HepG2 (cell line): ENCODE results near the gene MOK. TPM values are rescaled to one million over a fixed set of nuclear protein-coding genes. Genes with fewer than 3 reads are reported as not detected.

ENCODE experiments used
- ASH2L ChIP-seq: fragments of 300-600, 200-600 bp; sonication (generic); IDR thresholded peaks from 2 replicates; pipeline ENCODE4 v1.7.0; 2017; ENCODE audit warnings: low read depth, mild to moderate bottlenecking, moderate library complexity, mixed read lengths, low read length; ENCODE audit not compliant: insufficient read length
- KIAA2018 ChIP-seq: sonication (generic); formaldehyde crosslinking; IDR thresholded peaks from 2 replicates; pipeline ENCODE4 v1.5.0; 2020; ENCODE audit warnings: mild to moderate bottlenecking, missing genetic modification reagents, borderline replicate concordance
- MXI1 ChIP-seq: IDR thresholded peaks from 3 replicates; pipeline ENCODE4 v1.6.1; 2012; ENCODE audit warnings: low read depth, low read length, inconsistent platforms, borderline replicate concordance
- PHF20 ChIP-seq: sonication (generic); formaldehyde crosslinking; IDR thresholded peaks from 2 replicates; pipeline ENCODE4 v1.5.0; 2020; ENCODE audit warnings: mild to moderate bottlenecking, missing genetic modification reagents
- SOX5 ChIP-seq: IDR thresholded peaks from 2 replicates; pipeline ENCODE4 v1.6.1; 2016; ENCODE audit warnings: borderline replicate concordance
- TEAD3 ChIP-seq: optimal IDR thresholded peaks from 2 replicates; pipeline ENCODE3; 2016; ENCODE audit warnings: borderline replicate concordance
- ZC3H4 ChIP-seq: sonication (generic); formaldehyde crosslinking; IDR thresholded peaks from 2 replicates; pipeline ENCODE4 v1.4.0; 2020; ENCODE audit warnings: missing genetic modification reagents, borderline replicate concordance
- ZNF331 ChIP-seq: sonication (generic); formaldehyde crosslinking; IDR thresholded peaks from 2 replicates; pipeline ENCODE4 v1.4.0; 2020; ENCODE audit warnings: missing genetic modification reagents
- ZNF629 ChIP-seq: sonication (generic); formaldehyde crosslinking; conservative IDR thresholded peaks from 2 replicates; pipeline ENCODE4 v1.5.0; 2020; ENCODE audit warnings: missing genetic modification reagents
- ZNF652 ChIP-seq: IDR thresholded peaks from 2 replicates; pipeline ENCODE4 v1.6.1; 2016; ENCODE audit warnings: low read depth, borderline replicate concordance
- ZNF724P ChIP-seq: sonication (generic); formaldehyde crosslinking; IDR thresholded peaks from 2 replicates; pipeline ENCODE4 v1.8.0; 2022; ENCODE audit warnings: missing genetic modification reagents, borderline replicate concordance
- ZNF746 ChIP-seq: sonication (generic); formaldehyde crosslinking; IDR thresholded peaks from 2 replicates; pipeline ENCODE4 v1.8.0; 2022; ENCODE audit warnings: mild to moderate bottlenecking, missing genetic modification reagents
- ZNF841 ChIP-seq: sonication (generic); formaldehyde crosslinking; IDR thresholded peaks from 2 replicates; pipeline ENCODE4 v1.8.1; 2023; ENCODE audit warnings: missing genetic modification reagents, borderline replicate concordance
- polyA plus RNA-seq, 8 experiments: library from polyadenylated mRNA; depleted of rRNA in 3 of 8; stranded (reverse) in 7 of 8; unstranded in 1 of 8; fragments of >200 nt; fragmentation: Illumina TruSeq in 4 of 8; extraction: Trizol in 4 of 8; gene quantifications; 2 replicates each; pipeline versions ENCODE4 v1.2.1 to v1.2.3, GENCODE V29; 2011 to 2016; ENCODE audit warnings: low read depth in 4 of 8, missing spikeins in 1 of 8, mixed read lengths in 1 of 8; ENCODE audit not compliant: insufficient read depth in 1 of 8
- total RNA-seq, 5 experiments: library from RNA; depleted of rRNA; stranded (reverse); fragments of >200 nt; fragmentation: Illumina TruSeq; extraction: Trizol; gene quantifications; 2 replicates each; pipeline ENCODE4 v1.2.3, GENCODE V29; 2016; ENCODE audit warnings: low read depth in 1 of 5
- TF ChIP-seq, protein P1 (sequence below): sonication (generic); formaldehyde crosslinking; IDR thresholded peaks from 2 replicates; pipeline ENCODE4 v1.8.0; 2022; ENCODE audit warnings: low read depth, missing genetic modification reagents
- TF ChIP-seq, protein P2 (sequence below): sonication (generic); formaldehyde crosslinking; IDR thresholded peaks from 2 replicates; pipeline ENCODE4 v1.5.1; 2020; ENCODE audit warnings: mild to moderate bottlenecking, missing genetic modification reagents, moderate library complexity

MOK gene
- total and polyA plus RNA-seq, 2 of the 13 experiments (the other 11 are each of a cell fraction or from before 2014, with no cell fraction given): 15.3 to 16.9 TPM

- TF ChIP-seq, protein P1, sequence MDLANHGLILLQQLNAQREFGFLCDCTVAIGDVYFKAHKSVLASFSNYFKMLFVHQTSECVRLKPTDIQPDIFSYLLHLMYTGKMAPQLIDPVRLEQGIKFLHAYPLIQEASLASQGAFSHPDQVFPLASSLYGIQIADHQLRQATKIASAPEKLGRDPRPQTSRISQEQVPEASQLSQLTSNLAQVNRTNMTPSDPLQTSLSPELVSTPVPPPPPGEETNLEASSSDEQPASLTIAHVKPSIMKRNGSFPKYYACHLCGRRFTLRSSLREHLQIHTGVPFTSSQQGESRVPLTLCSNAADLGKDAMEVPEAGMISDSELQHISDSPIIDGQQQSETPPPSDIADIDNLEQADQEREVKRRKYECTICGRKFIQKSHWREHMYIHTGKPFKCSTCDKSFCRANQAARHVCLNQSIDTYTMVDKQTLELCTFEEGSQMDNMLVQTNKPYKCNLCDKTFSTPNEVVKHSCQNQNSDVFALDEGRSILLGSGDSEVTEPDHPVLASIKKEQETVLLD (CRISPR knock-in tag): no peak
- TF ChIP-seq ZNF841 (no peak), ZNF724P (CRISPR knock-in tag) (no peak), ZNF331 (CRISPR knock-in tag) (peak; percentile 71), ZC3H4 (CRISPR knock-in tag) (no peak), ZNF652 (no peak), SOX5 (CRISPR knock-in tag) (no peak), TEAD3 (CRISPR knock-in tag) (peak; percentile 60), ASH2L (peak; percentile 72), PHF20 (CRISPR knock-in tag) (no peak), MXI1 (peak; percentile 89), ZNF629 (CRISPR knock-in tag) (no peak), ZNF746 (CRISPR knock-in tag) (peak; percentile 72; the same call in 1 of the 2 replicates), KIAA2018 (CRISPR knock-in tag) (no peak)
- TF ChIP-seq, protein P2, sequence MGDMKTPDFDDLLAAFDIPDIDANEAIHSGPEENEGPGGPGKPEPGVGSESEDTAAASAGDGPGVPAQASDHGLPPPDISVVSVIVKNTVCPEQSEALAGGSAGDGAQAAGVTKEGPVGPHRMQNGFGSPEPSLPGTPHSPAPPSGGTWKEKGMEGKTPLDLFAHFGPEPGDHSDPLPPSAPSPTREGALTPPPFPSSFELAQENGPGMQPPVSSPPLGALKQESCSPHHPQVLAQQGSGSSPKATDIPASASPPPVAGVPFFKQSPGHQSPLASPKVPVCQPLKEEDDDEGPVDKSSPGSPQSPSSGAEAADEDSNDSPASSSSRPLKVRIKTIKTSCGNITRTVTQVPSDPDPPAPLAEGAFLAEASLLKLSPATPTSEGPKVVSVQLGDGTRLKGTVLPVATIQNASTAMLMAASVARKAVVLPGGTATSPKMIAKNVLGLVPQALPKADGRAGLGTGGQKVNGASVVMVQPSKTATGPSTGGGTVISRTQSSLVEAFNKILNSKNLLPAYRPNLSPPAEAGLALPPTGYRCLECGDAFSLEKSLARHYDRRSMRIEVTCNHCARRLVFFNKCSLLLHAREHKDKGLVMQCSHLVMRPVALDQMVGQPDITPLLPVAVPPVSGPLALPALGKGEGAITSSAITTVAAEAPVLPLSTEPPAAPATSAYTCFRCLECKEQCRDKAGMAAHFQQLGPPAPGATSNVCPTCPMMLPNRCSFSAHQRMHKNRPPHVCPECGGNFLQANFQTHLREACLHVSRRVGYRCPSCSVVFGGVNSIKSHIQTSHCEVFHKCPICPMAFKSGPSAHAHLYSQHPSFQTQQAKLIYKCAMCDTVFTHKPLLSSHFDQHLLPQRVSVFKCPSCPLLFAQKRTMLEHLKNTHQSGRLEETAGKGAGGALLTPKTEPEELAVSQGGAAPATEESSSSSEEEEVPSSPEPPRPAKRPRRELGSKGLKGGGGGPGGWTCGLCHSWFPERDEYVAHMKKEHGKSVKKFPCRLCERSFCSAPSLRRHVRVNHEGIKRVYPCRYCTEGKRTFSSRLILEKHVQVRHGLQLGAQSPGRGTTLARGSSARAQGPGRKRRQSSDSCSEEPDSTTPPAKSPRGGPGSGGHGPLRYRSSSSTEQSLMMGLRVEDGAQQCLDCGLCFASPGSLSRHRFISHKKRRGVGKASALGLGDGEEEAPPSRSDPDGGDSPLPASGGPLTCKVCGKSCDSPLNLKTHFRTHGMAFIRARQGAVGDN (CRISPR knock-in tag): peak; percentile 97
These were observed 9.5 kb upstream of the MOK start (continued) for GRCh38 chr14:102314242-102315011.
